ENCODE results near the gene TAS2R10. TPM values are rescaled to one million over a fixed set of nuclear protein-coding genes. Genes with fewer than 3 reads are reported as not detected.

TAS2R10 gene
- total and polyA plus RNA-seq, 7 donors = 0.04 to 0.17 TPM; not detected in 5

DNA sequence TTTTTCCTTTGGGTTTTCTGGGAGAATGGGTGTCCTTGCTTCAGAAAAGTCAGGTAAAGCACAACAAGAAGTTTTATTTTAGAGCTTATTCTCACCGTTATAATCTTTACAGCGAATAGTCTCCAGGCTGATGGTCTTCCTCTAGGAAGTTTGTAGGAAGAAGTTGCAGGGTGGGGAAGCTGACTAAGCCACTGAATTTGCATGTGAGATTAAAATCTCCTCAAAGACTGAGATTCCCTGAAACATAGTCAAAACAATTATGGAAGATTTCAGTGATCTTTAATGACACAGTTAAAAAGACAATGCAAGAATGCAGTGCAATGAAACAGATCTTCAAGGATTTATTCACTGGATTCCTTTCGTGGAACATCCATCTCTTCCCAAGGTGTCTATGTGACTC lies 1.2 kb downstream of the TAS2R10 start:
- 85 to 90% (median 85%) methylated on average over 3 of the region's 3 CpGs for WGBS, 3 donors
- H3K4me3 ChIP-seq = no peak overlapping the region
- intact Hi-C loops (cut with DNase I) = no loop called here
- no peaks in the 10 kb centered on the region for H3K27me3 ChIP-seq (ENCODE audit: insufficient read depth in 3 of 3, low read length in 2 of 3)
- no peaks in the 10 kb centered on the region for H3K4me1 ChIP-seq
- H3K27ac ChIP-seq = no peak overlapping the region
- TF ChIP-seq, protein P1, sequence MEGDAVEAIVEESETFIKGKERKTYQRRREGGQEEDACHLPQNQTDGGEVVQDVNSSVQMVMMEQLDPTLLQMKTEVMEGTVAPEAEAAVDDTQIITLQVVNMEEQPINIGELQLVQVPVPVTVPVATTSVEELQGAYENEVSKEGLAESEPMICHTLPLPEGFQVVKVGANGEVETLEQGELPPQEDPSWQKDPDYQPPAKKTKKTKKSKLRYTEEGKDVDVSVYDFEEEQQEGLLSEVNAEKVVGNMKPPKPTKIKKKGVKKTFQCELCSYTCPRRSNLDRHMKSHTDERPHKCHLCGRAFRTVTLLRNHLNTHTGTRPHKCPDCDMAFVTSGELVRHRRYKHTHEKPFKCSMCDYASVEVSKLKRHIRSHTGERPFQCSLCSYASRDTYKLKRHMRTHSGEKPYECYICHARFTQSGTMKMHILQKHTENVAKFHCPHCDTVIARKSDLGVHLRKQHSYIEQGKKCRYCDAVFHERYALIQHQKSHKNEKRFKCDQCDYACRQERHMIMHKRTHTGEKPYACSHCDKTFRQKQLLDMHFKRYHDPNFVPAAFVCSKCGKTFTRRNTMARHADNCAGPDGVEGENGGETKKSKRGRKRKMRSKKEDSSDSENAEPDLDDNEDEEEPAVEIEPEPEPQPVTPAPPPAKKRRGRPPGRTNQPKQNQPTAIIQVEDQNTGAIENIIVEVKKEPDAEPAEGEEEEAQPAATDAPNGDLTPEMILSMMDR (IDR thresholded peaks at IDR 0.05) = no peak
- ATAC-seq (no peak), DNase-seq (no peak)
- H3K9me3 ChIP-seq = no peaks in the 10 kb centered on the region
- no peaks in the 10 kb centered on the region for H3K36me3 ChIP-seq (ENCODE audit: insufficient read depth in 1 of 2, low read depth in 1 of 2)

DNA sequence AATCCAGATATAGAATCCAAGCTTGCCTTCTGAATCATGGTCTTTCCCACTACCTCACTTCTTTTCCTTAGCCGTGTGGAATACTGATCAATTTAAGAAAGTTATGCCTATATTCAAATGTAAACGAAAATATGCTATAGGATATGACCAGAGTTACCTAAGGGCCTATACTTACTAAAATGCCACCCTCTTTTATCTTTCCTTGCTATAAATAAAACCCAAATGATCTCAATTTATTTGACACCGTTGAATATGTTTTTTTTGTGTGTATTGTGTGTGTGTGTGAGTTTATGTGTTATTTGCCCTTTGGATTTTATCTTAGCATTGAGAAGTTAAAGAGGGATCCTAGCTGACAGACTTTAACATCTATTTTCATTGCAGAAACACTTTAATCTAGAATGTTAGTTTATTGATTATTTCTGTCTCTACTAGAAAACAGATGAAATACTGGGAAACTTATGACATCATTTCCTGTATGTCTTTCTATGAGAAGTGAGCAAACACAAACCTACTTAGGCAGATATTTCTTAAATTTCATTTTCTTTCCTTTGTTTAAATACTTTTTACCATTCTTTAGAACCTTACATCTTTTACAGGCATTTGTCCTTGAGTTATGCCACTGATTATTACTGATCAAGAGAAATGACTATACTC lies 14.1 kb downstream of the TAS2R10 start:
- peaks cover 4% of the 10 kb centered on the region for H3K9me3 ChIP-seq
- no peak overlapping the region for H3K4me3 ChIP-seq
- no peak overlapping the region for H3K27ac ChIP-seq
- WGBS, 3 donors = 83 to 87% (median 85%) methylated on average over 3 of the region's 3 CpGs
- DNase-seq (no peak), ATAC-seq (no peak)
- TF ChIP-seq, protein P1 (IDR thresholded peaks at IDR 0.05) = no peak
- H3K4me1 ChIP-seq = no peaks in the 10 kb centered on the region
- intact Hi-C loops (cut with DNase I) = no loop called here
- no peaks in the 10 kb centered on the region for H3K36me3 ChIP-seq (ENCODE audit: insufficient read depth in 1 of 2, low read depth in 1 of 2)
- H3K27me3 ChIP-seq (ENCODE audit: insufficient read depth in 3 of 3, low read length in 2 of 3) = peaks cover 0 to 2% (median 0%) of the 10 kb centered on the region in 3 donors

DNA sequence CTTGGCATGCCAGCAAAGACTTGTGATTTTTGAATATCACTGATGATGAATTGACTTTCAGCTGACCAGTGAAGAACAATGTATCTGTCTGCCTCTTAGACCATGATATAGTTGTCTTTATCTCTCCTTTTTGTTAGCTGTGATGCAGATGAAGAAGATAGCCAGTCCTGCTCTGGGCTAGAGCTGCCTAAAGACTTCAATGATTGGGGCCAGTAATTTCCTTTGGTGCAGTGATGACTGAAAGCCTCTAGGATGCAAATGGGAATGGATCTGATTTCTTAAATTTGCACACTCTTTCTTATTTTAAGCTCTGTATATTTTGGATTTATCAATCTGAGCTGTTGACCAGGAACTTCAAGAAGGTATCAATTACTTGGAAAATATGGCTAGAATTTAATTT lies 16.1 kb downstream of the TAS2R10 start, which contains the start of gene TAS2R9:
Gene TAS2R9, minus strand, starts transcription at position 101 of the 400 bp plus-strand sequence. Its CDS starts 93 bp downstream, at position 8.
- intact Hi-C loops (cut with DNase I) = no loop called here

DNA sequence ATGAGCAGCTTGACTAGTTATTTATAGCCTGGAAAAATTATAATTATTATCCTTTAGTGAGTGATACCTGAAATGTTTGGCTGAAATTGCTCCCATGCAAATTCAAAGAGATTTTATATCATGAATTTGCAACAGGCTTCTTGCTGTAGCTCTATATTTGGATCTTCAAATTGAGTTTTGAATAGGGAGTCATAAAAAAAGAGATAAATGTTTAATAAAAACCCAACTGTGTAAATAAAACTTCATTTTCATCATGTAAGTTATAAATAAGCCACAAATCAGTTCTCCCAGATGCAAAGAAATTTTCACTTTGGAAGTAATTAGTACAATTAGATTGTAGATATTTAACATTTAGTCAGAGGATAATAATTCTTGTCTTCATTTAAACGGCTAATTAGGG lies 19.0 kb downstream of the TAS2R10 start, which contains the start of gene TAS2R8:
Gene TAS2R8, minus strand, starts transcription at position 101 of the 400 bp plus-strand sequence. CDS start 306 bp downstream, outside the sequence.
- H3K27me3 ChIP-seq (ENCODE audit: insufficient read depth in 3 of 3, low read length in 2 of 3) = peaks cover 0 to 2% (median 0%) of the 10 kb centered on the region in 3 donors
- no peak within 1 kb of the TSS for H3K4me3 ChIP-seq
- TF ChIP-seq, protein P1 (IDR thresholded peaks at IDR 0.05) = no peak
- no peaks in the 10 kb centered on the region for H3K36me3 ChIP-seq (ENCODE audit: insufficient read depth in 1 of 2, low read depth in 1 of 2)
- no peaks in the 10 kb centered on the region for H3K4me1 ChIP-seq
- no peaks in the 10 kb centered on the region for H3K9me3 ChIP-seq
- intact Hi-C loops (cut with DNase I) = no loop called here
- no peak within 1 kb of the TSS for H3K27ac ChIP-seq
- no peak for ATAC-seq
- 57 to 64% (median 63%) methylated on average over 1 of the region's 1 CpG for WGBS, 3 donors
- no peak for DNase-seq

More for the DNA sequence above, 16.1 kb downstream of the TAS2R10 start, which contains the start of gene TAS2R9:
- Histone ChIP-seq H3K27ac (no peak within 1 kb of the TSS), H3K27me3 (ENCODE audit: insufficient read depth in 3 of 3, low read length in 2 of 3) (peaks cover 0 to 2% (median 0%) of the 10 kb centered on the region in 3 donors), H3K9me3 (peaks cover under 1% of the 10 kb centered on the region), H3K36me3 (ENCODE audit: insufficient read depth in 1 of 2, low read depth in 1 of 2) (no peaks in the 10 kb centered on the region), H3K4me3 (no peak within 1 kb of the TSS), H3K4me1 (no peaks in the 10 kb centered on the region)
- no peak for ATAC-seq
- TF ChIP-seq, protein P1 (IDR thresholded peaks at IDR 0.05) = no peak
- no peak for DNase-seq

Data from psoas muscle (tissue), 8 donors.